ENCODE measurements around the gene COL24A1. TPM values are rescaled to one million over a fixed set of nuclear protein-coding genes. Genes with fewer than 3 reads are reported as not detected.

COL24A1 gene
- total and polyA plus RNA-seq, 2 donors (not counting 3 experiments of a cell fraction or from before 2014, with no cell fraction given): 0.03 TPM; not detected in 1

GRCh38 chr1:85940656-85941306 lies 215.8 kb downstream of the COL24A1 start:
- ChIA-PET CTCF (interaction anchor here (1.1 kb wide), 1 partner anchor 29 kb away, joined by 3 read pairs; no protein-coding TSS in a partner anchor), POLR2A (no interaction called here)
- Histone ChIP-seq H3K27ac (ENCODE audit: insufficient read depth, low read depth, low read length) (no peak overlapping the region), H3K36me3 (ENCODE audit: control insufficient read depth in 2 of 2, extremely low read depth in 1 of 2, insufficient read depth in 2 of 2, low read length in 2 of 2) (no peaks in the 10 kb centered on the region), H3K9me1 (replicated peaks; ENCODE audit: control insufficient read depth, extremely low read depth, insufficient read depth, low read length) (no peaks in the 10 kb centered on the region), H3K9ac (replicated peaks; ENCODE audit: extremely low read depth, insufficient read depth, low read length) (no peak overlapping the region), H3K9me3 (replicated peaks; ENCODE audit: control insufficient read depth, insufficient read depth, low read length) (no peaks in the 10 kb centered on the region), H3K79me2 (ENCODE audit: control insufficient read depth, insufficient read depth, low read length) (no peaks in the 10 kb centered on the region), H2AFZ (ENCODE audit: low read depth, low read length) (no peak overlapping the region), H3K4me3 (replicated peaks in 1 of 3; ENCODE audit: insufficient read depth in 1 of 3, low read depth in 1 of 3, low read length in 3 of 3) (no peak overlapping the region), H3K27me3 (ENCODE audit: control insufficient read depth in 2 of 2, insufficient read depth in 2 of 2, low read length in 2 of 2) (peaks cover 0 to 12% of the 10 kb centered on the region in 2 experiments), H3K4me2 (ENCODE audit: insufficient read depth, low read length) (no peak overlapping the region), H4K20me1 (replicated peaks; ENCODE audit: control insufficient read depth, extremely low read depth, insufficient read depth, low read length) (no peaks in the 10 kb centered on the region), H3K4me1 (ENCODE audit: control insufficient read depth, extremely low read depth, insufficient read depth, low read length) (no peaks in the 10 kb centered on the region)
- BruUV-seq (replicated peaks): no TSS peak
- dilution Hi-C loops (cut with MboI; ENCODE audit: extremely low pct_ligation_motif_present, low sequenced_read_pairs): no loop called here
- DNase-seq (ENCODE audit: low read depth, low spot score) (no peak), FAIRE-seq (no peak)
- intact Hi-C loops (cut with micrococcal nuclease): no loop called here
- no peak for TF ChIP-seq POLR2AphosphoS5 (IDR thresholded peaks at IDR 0.05; ENCODE audit: insufficient read depth, low read depth, low read length)
- no peak for TF ChIP-seq FOS (IDR thresholded peaks at IDR 0.05; ENCODE audit: borderline replicate concordance, insufficient read depth, low read length)

DNA sequence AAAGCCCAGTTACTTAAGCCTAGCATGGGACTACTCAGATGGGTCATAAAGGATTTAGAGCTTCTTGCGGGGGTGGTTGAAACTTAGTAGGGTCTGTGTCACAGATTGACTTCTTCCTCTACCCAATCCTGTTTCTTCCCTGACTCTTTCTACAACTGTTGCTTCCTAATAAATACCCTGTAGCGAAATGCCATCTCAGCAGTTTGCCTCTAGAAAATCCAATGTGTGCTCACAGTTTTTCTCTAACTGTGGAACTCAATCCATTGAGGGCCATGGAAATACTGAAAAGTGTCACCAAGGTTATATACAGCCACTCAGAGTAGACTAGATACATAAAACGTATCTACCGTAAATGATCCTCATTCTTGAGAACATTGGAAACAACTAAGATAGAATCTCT lies 217.7 kb downstream of the COL24A1 start:
- no peak for DNase-seq (ENCODE audit: low read depth, low spot score)
- Histone ChIP-seq H3K36me3 (ENCODE audit: control insufficient read depth in 2 of 2, extremely low read depth in 1 of 2, insufficient read depth in 2 of 2, low read length in 2 of 2) (no peaks in the 10 kb centered on the region), H4K20me1 (replicated peaks; ENCODE audit: control insufficient read depth, extremely low read depth, insufficient read depth, low read length) (no peaks in the 10 kb centered on the region), H3K4me2 (ENCODE audit: insufficient read depth, low read length) (no peak overlapping the region), H3K27ac (ENCODE audit: insufficient read depth, low read depth, low read length) (no peak overlapping the region), H3K9me1 (replicated peaks; ENCODE audit: control insufficient read depth, extremely low read depth, insufficient read depth, low read length) (no peaks in the 10 kb centered on the region), H3K9me3 (replicated peaks; ENCODE audit: control insufficient read depth, insufficient read depth, low read length) (no peaks in the 10 kb centered on the region), H3K79me2 (ENCODE audit: control insufficient read depth, insufficient read depth, low read length) (no peaks in the 10 kb centered on the region), H3K4me3 (replicated peaks in 1 of 3; ENCODE audit: insufficient read depth in 1 of 3, low read depth in 1 of 3, low read length in 3 of 3) (no peak overlapping the region), H3K9ac (replicated peaks; ENCODE audit: extremely low read depth, insufficient read depth, low read length) (no peak overlapping the region), H3K27me3 (ENCODE audit: control insufficient read depth in 2 of 2, insufficient read depth in 2 of 2, low read length in 2 of 2) (peaks cover 0 to 12% of the 10 kb centered on the region in 2 experiments), H2AFZ (ENCODE audit: low read depth, low read length) (no peak overlapping the region), H3K4me1 (ENCODE audit: control insufficient read depth, extremely low read depth, insufficient read depth, low read length) (no peaks in the 10 kb centered on the region)
- no peak for FAIRE-seq
- intact Hi-C loops (cut with micrococcal nuclease) (no loop called here), dilution Hi-C loops (cut with MboI; ENCODE audit: extremely low pct_ligation_motif_present, low sequenced_read_pairs) (no loop called here)
- TF ChIP-seq MYC (IDR thresholded peaks at IDR 0.05; ENCODE audit: low read depth, low read length) (no peak), FOS (IDR thresholded peaks at IDR 0.05; ENCODE audit: borderline replicate concordance, insufficient read depth, low read length) (no peak), GATA2 (IDR thresholded peaks at IDR 0.05; ENCODE audit: insufficient read depth, insufficient read length, low read depth, low read length) (no peak), EZH2 (IDR thresholded peaks at IDR 0.05; ENCODE audit: borderline replicate concordance, low read depth, low read length, severe bottlenecking) (no peak), JUN (IDR thresholded peaks at IDR 0.05; ENCODE audit: borderline replicate concordance, insufficient read depth, insufficient read length, low read depth) (no peak), POLR2AphosphoS5 (IDR thresholded peaks at IDR 0.05; ENCODE audit: insufficient read depth, low read depth, low read length) (no peak), POLR2A (IDR thresholded peaks at IDR 0.05; ENCODE audit: low read depth, low read length) (no peak)
- TF ChIP-seq, protein P1, sequence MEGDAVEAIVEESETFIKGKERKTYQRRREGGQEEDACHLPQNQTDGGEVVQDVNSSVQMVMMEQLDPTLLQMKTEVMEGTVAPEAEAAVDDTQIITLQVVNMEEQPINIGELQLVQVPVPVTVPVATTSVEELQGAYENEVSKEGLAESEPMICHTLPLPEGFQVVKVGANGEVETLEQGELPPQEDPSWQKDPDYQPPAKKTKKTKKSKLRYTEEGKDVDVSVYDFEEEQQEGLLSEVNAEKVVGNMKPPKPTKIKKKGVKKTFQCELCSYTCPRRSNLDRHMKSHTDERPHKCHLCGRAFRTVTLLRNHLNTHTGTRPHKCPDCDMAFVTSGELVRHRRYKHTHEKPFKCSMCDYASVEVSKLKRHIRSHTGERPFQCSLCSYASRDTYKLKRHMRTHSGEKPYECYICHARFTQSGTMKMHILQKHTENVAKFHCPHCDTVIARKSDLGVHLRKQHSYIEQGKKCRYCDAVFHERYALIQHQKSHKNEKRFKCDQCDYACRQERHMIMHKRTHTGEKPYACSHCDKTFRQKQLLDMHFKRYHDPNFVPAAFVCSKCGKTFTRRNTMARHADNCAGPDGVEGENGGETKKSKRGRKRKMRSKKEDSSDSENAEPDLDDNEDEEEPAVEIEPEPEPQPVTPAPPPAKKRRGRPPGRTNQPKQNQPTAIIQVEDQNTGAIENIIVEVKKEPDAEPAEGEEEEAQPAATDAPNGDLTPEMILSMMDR (IDR thresholded peaks at IDR 0.05; ENCODE audit: extremely low read depth in 1 of 2, insufficient read depth in 1 of 2, low read depth in 1 of 2, low read length in 2 of 2): no peak
- TF ChIP-seq, protein P2, sequence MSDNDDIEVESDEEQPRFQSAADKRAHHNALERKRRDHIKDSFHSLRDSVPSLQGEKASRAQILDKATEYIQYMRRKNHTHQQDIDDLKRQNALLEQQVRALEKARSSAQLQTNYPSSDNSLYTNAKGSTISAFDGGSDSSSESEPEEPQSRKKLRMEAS (IDR thresholded peaks at IDR 0.05; ENCODE audit: insufficient read depth, insufficient read length): no peak
- ChIA-PET CTCF (no interaction called here), POLR2A (no interaction called here)
- BruUV-seq (replicated peaks): no TSS peak

Measured in endothelial cell of umbilical vein (primary cell).